Activated T-cell treated with anti-CD3 and anti-CD28 coated beads for 4 hours (primary cell): Measurements from ENCODE around the gene NDUFA13.

Source experiments
- DNase-seq: peaks from one replicate; pipeline ENCODE4 v3.0.0-alpha.2; 2020

NDUFA13 gene

DNA sequence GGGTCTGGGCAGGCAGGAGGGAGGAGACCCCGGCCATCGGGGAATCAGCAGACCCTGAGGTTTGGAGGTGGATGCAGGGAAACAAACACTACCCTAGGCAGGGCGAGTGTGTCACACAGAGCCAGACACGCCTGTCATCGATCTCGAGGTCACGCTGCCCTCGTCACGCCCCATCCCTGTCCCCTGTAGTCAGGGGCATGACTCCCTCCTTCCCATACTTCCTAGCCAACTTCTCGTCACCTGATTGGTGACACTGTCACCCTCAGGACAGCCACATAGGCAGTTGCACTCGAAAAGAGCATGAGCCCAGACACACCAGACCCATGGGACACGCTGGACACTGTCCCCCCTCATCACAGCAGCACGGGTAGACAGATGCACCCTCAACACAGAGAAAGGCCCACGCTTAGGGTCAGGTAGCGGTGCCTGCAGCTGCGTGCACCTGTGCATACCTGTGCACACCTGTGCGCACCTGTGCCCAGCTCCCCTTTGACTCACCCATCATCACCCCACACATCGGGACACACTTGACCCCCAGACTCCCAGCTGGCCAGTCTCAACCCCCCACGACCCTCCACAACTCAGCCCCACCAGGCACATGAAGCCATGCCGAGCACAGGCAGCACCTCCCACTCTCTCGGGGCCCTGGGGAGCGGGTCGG lies 33.9 kb downstream of the NDUFA13 start:
- no peak for DNase-seq

DNA sequence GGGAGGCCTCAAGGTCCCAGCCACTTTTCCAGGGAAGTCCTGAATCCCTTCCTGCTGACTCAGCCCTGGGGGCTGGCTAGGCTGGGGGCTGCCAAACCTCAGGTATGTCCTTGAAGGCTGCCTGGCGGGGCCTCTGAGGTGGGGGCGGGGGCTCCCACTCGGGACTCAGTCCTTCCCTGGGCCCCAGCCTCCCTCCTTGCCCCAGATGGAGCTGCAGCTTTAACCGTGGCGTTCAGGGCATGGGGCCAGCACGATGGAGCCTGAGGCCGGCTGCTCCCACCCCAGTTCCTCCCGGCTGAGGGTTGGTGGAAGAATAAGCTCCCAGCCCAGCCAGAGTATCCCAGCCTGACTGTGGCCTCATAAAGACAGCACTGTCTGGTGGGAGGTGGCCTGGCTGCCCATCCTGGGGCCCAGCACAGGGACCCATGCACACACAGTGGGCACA lies 34.5 kb downstream of the NDUFA13 start:
- DNase-seq = no peak

DNA sequence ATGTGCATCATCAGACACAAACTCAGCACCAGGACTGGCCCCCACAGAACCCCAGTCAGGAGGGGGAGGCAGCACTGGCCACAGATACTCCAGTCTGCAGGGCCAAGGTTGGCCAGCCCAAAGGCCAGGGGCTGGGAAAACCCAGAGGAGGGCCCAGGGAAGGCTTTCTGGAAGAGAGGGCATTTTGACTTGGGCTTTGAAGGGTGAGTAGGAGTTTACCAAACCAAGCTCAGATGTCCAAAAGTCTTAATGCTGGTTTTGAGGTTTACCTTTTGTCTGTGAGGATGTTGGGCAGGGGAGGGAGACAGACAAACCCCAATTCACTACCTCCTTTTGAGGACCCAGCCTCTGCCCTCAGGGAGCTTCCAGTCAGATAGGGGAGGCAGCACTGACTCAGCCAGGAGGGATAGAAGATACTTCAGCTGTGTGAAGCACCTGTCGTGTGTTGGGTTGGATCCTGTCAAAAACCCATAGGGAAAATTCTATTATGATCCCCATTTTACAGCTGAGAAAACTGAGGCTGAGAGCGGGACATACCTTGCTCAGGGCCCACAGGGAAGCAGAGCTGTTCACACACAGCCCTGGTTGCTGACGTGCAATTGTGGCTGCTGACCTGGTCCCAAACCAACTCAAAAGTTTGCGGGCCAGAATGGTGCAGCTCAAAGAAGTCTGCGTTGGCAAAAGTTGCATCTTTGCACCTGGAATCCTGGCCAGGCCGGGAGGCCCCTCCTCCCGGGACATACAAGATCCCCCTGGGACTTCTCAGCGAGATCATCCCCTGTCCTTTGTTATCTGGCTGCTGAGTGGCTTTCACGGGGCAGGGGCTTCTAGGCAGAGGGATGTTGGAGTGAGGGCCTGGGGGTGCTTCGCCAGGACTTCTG lies 35.2 kb downstream of the NDUFA13 start:
- no peak for DNase-seq

DNA sequence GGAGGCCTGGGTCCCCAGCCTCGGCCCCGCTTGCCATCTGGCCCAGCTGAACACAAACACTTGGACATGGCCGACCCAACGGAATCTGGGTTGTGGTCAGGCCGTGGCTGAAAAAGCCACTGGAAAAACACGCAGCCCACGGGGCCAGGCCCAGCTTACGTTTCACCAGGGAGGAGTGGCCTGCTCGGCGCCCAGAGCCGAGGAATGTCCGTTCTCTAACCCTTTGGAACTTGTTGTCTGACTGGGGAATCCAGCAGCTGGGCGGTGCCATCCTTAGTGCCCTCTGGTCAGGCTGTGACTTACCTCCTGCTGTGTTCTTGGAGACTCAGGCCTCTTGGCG lies 35.8 kb downstream of the NDUFA13 start:
- DNase-seq = no peak

DNA sequence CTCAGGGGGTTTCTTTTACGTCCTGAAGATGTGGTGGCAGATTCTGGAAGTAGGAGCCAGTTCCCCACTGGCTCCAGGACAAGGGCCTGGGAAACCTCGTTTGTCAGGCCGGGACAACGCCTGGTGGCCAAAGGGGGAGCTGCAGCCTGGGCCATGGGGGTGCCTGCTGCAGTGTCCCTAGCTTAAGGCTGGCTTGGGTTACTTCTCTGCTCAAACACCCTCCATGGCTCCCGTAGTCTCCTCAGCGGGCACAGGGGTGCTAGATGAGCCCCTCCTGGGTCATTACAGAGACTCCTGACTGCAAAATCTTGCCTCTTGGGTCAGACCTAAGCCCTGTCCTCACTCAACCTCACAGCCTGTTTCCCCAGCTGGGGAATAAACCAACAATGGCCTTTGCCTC lies 36.8 kb downstream of the NDUFA13 start:
- DNase-seq = no peak

DNA sequence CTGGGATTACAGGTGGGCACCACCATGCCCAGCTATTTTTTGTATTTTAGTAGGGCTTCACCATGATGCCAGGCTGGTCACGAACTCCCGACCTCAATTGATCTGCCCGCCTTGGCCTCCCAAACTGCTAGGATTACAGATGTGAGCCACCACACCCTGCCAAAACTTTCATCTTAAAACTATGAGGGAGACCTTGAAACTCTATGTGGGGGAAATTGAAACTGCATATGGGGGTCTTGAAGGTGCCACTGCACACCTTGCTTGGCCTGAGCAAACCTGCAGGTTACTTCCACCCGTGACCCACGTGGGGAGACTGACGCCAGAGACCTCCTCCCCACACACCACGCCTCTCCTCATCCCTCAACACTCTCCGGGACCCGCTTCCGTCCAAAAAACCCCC lies 37.6 kb downstream of the NDUFA13 start:
- no peak for DNase-seq

DNA sequence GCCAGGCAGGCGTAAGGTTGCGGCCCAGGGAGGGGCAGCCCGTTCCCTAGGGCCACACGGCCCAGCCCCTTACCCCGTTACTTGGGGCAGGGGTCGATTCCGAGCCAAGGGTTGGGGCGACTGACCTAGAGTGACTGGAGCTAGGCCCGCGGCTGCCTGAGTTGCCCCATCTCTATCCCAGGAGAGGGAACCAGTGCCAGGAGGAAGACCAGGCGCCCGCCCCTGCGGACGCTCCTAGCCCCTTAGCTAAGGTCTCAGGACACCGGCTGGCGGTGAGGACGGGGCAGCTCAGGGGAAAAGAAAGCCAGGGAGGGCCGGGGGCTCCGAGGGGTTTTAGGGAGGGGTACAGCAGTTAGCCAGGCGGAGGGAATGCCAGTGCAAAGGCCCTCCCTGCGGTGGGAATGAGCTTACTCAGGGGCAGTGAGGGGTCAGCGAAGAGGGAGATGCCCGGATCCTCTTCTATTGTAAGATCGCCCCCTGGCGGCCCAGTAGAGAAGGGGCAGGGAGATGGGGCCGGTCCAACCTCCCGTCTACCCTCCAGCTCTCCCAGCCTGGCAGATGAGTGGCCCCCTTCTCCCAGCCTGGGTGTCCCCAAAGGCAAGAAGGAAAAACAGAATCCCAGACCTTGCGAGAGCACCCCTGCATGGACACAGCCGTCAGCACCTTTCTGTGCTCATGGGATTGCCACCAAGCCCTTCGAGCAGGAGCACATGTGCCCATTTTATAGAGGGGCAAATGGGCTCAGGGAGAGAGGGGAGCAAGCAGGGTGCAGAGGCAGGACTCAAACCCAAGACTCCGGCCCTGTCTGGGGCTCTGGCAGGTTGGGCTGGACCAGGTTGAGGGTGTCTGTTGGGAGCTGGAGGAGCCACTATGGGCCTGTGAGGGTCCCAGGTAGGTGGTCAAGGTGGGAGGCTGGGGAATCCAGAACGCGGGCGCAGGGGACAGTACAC lies 38.3 kb downstream of the NDUFA13 start:
- DNase-seq = peak; percentile 52

DNA sequence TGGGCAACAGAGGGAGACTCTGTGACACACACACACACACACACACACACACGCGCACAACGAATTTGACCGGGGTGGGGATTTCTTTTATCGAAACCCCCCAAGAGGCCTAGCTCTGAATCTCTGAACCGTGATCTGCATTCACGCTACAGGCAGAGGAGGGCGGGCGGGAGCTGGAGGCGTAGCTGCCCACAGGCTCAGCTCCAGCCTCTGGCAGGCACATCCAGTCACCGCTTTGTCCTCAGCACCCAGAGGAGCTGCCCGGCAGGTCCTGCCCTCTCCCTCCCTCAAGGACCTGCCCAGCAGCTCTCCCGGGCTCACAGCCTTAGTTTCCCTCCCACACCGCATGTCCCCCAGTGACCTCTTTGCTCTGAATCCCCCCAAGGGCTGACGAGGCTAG lies 42.0 kb downstream of the NDUFA13 start:
- DNase-seq = no peak

DNA sequence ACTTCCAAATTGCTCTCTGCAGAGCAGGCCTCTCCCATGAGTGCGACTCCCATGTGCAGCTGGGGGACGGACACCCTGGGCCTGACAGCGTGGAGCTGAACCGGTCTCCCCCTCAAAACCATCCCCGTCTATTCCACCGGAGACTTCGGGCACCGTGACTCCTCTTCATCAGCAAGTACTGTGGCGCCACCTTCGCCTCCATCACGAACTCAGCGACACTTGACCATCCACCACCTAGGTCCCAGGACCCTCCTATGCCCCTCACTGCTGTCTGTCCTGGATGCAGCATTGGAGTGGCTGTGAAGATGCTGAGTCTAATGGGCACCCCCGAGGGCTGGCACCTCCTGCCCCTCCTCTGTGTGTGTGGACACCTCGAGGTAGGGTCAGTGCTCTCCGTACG lies 42.6 kb downstream of the NDUFA13 start:
- no peak for DNase-seq

DNA sequence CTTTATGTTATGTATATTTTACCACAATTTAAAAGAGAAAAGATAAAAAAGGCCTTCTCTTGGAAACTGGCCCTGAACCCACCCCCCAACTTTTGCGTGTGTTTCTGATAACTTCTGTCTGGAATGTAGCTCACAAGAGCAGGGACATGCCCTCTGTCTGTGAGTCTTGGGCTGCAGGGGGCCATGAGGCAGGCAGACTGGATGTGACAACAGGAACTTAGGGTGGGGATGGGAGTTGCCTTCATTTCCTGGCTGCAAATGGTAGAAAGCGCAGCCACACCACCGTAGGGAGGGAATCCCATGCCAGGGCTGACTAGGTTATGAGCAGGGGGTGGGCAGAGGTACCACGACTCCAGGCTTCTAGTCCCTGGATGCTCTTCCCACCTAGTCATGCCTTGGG lies 43.9 kb downstream of the NDUFA13 start:
- no peak for DNase-seq

DNA sequence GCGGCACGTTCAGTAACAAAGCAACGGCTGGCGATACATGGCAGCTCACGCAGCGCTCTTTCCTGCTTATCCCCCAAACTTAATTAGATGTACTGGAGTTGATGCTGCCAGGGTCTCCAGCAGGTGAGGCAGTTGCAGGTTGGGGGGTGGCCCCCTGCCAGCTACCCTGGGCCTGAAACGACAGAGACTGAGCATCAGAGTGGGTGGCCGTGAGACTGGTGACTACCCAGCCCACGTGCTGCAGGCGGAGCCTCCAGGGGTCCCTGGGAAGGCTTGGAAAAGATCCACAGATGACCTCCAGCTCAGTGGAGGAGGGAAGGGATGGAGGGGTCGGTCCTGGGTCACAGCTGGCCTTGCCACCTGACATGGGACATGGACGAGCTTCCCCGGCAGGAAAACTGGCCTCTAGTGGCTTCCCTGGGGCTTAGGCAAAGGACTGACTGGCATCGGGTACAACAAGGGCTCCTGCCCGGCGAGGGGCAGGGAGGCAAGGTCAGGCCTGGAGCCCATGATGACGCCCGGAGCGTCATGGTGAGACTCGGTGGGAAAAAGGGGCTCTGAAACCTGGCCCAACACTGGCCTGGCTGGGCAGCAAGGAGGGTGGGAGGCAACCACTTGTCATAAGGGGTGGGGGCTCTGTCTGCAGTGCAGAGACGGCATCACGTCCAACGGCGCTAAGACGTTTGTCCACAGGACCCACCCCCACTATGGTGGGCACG lies 46.1 kb downstream of the NDUFA13 start:
- DNase-seq = no peak

DNA sequence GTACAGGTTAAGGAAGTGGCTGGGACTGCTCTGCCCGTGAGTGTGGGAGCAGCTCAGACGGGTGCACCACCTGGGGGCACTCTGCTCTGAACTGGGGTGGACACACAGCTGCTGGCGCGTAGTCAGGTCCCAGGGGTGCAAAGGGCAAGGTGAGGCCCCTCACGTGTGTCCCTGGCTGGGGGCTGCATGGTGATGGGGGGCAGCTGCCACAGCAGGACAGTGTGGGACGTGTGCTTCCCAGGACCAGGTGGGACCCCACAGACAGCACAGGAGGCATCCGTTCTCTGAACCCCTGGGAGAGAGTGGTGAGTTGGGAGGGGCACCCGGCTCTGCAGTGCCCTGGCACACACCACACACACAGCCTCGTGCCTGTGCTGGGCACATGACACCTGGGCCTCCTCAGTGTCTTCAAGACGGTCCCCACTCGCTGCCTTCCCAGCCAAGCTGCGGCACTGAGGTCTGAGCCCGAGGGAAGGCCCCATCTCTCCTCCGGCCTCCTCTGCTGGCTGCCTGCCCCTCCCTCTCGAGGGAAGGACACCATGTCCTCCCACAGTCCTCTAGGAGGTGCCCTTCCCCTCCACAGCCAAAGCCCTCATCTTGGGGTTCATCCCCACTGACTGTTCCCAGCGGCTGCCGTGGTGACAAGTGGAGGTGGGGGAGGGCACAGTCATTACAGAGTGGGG lies 46.8 kb downstream of the NDUFA13 start:
- peak; percentile 18 for DNase-seq

DNA sequence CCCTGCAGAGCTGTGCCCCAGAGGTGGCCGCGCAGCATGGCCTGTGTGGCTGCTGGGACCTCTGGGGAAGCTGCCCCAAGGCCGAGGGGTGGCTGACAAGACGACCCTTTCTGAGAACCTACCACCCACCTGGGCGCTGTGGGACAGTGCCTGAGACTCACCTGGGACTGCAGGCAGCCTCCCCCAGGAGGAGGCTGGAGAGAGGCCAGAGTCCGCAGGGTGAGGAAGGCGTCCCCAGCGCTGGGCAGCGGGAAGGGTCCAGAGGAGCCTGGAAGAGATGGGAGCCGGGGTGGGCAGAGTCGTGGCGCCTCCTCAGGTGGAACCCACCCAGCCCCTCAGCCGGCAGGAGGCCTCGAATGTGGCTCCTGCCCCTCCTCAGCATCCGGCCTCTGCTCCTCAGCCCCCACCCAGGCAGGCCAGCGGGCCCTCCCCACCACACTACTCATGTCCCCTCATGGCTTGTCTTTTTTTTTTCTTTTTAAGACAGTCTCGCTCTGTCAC lies 47.4 kb downstream of the NDUFA13 start:
- DNase-seq = no peak

DNA sequence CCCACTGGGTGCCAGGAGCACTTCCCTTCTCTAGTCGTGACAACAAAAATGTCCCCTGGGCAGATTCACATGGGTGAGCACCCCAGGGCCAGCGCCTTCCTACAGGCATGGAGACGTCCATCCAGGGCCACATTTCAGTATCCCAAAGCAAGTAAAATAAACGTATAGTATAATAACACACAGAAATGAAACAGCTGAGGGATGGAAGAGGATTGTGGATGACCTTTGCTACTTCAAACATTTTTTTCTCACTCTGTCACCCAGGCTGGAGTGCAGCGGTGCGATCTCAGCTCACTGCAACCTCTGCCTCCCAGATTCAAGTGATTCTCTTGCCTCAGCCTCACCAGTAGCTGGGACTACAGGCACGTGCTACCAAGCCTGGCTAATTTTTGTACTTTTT lies 50.3 kb downstream of the NDUFA13 start:
- DNase-seq = no peak

DNA sequence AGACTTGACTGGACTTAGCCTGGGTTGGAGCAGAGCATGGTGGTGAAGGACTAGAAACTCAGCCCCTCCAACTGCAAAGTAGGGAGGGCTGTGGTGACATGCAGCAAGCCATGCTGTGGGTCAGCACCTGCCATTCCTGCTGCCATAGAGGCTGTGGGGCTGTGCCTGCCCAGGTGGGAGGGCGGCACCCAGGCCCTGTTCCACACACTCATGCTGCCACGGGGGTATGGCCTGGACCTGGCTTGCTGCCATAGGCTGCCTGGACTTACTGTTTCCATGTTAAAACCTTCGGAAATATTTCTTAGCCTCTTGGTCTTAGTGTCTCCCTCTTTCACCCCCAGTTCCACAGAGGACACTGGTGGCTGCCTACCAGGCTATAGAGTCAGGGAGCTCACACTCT lies 51.4 kb downstream of the NDUFA13 start:
- DNase-seq = no peak

DNA sequence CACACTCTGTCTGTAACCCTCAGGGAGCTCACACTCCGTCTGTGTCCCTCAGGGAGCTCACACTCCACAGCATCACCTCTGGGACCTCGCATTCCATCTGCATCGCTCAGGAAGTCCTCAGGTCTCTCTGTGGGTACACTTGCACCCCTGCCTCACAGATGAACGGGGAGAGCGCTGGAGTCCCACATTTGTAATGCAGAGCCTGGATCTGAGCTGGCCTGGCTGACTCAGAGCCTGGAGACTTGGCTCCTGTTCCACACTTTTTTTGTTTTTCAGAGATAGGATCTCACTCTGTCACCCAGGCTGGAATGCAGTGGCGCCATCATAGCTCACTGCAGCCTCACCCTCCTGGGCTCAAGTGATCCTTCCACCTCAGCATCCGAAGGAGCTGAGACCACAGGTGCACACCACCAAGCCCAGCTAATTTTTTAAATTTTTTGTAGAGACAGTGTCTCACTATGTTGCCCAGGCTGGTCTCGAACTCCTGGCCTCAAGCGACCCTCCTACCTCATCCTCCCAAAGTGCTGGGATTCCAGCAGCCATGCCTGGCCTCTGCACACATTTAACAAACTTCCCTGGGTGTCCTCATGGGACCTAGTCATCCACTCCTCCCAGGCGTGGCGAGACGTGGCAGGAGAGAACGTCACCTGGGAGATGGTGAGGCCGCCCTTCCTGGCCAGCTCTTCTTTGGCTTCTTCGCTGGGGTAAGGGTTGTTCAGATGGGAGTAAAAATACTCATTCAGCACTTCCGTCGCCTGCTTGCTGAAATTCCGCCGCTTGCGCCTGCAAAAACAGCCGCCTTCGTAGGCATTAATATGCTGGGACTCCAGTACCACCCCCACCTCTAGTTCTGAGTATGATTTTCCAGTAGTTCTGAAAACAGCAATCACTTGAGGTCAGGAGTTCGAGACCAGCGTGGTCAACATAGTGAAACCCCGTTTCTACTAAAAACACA lies 53.1 kb downstream of the NDUFA13 start:
- DNase-seq = no peak

DNA sequence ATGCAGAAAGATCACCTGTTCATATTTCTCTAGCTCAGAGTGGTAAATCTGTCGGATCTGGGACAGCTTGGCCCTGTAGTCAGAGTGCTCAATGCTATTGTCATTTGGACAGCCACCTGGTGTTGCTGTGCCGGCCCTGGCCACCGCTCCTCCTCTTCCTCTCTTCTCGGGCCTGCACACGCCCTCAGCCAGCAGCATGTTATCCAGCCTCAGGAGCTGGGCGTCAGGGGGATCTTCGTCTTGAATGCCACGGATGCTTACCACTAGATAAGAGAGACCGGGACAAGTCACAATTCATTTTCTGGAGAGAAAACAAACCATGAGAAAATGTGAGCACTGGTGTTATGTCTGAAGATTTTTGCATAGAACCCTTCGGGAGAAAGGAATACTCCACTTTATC lies 54.5 kb downstream of the NDUFA13 start:
- DNase-seq = no peak

DNA sequence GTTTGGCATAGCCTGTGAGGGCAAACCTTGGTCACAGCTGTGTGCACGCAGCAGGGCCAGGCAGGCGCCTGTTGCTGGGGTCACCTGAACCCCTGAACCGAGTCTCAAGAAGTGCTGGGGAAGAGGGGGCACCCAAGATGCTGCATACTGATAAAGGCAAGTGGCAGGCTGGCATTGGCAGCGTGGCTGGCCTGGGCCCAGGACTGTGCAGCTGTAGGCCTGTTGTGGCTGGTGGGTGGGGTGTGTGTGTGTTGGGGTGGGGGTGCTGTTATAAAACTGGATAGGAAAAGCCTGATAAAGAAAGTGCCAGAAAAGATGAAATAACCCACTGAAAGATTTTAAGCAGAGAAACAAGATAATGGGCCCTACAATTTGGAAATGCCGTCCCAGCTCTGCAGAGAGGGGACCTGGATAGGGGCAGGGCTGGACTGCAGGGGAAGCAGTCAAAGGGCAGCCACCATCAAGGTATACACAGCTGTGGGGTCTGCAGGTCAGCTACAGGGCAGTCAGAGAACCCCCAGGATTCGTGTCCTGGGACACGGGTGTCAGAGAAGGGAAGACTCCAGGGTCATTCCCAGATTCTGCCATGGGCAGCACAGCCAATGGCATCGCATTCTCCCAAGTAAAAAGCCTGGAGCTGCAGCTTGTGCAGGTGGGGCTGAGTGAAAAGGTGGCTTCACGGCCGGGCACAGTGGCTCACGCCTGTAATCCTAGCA lies 55.2 kb downstream of the NDUFA13 start:
- DNase-seq = no peak

DNA sequence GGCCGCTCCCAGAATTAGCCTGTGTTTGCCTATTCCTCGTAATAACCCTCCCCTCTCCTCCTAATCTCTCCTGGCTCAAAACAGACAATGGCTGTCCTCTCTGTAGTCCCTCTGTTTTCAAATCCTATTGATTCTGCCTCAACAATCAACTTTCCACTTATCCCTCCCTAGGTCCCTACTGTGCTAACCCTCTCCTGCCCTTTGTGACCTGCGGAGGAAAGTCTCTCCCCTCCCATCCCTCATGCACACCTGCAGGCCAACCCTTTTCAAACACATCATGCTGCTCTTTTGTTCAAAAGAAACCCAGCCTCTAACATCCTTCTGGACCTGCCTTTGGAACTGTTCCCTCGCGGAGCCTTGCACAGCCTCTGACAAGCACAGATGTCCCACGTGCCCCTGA lies 59.4 kb downstream of the NDUFA13 start:
- no peak for DNase-seq
